B cell (primary cell): ENCODE measurements around the gene CAMKK2.

Source experiments
- EZH2 ChIP-seq: IDR thresholded peaks from 2 replicates; pipeline ENCODE4 v1.6.1; 2012; ENCODE audit warnings: borderline replicate concordance, low read depth, mild to moderate bottlenecking, moderate library complexity, low read length; ENCODE audit not compliant: insufficient read depth, poor library complexity, severe bottlenecking
- TF ChIP-seq, protein P1 (sequence below): fragments of 200-600 bp; IDR thresholded peaks from one replicate; pipeline ENCODE4 v1.8.0; 2022; ENCODE audit warnings: antibody characterized with exemption, mild to moderate bottlenecking

DNA sequence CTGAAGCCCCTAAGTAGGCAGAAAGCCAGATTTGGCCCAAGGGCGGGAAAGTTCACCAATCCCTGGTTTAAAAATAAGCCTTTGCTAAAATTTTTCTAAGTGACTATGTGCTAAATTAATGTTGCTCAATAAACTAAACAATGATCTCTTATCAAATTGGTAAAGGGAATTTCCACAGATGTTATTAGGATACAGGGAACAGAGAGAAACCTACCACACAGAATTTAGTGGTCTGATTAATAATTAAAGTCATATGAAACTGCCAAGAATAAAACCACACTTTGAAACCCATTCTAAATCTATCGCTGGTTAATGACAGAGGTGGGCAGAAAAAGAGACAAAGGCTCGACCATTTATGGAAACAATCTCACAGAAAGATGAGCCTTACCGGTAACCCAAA, 33.7 kb upstream of the CAMKK2 start:
- no peak for TF ChIP-seq EZH2
- TF ChIP-seq, protein P1, sequence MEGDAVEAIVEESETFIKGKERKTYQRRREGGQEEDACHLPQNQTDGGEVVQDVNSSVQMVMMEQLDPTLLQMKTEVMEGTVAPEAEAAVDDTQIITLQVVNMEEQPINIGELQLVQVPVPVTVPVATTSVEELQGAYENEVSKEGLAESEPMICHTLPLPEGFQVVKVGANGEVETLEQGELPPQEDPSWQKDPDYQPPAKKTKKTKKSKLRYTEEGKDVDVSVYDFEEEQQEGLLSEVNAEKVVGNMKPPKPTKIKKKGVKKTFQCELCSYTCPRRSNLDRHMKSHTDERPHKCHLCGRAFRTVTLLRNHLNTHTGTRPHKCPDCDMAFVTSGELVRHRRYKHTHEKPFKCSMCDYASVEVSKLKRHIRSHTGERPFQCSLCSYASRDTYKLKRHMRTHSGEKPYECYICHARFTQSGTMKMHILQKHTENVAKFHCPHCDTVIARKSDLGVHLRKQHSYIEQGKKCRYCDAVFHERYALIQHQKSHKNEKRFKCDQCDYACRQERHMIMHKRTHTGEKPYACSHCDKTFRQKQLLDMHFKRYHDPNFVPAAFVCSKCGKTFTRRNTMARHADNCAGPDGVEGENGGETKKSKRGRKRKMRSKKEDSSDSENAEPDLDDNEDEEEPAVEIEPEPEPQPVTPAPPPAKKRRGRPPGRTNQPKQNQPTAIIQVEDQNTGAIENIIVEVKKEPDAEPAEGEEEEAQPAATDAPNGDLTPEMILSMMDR, result no peak
